Stomach (tissue), 4 donors: ENCODE data around the gene TNFSF13B.

Experiments
- EP300 ChIP-seq: sonication (generic); formaldehyde crosslinking; IDR thresholded peaks from one replicate; pipeline ENCODE4 v1.6.1; 2017; ENCODE audit warnings: antibody characterized with exemption
- POLR2A ChIP-seq, 4 donors: fragments of 450-650 bp; IDR thresholded peaks; one replicate each; pipeline ENCODE4 v1.6.1; 2016; ENCODE audit warnings: antibody characterized with exemption in 4 of 4, control low read depth in 2 of 4, mild to moderate bottlenecking in 1 of 4, moderate library complexity in 1 of 4
- TF ChIP-seq, protein P1 (sequence below), 7 experiments: fragments of 450-650 bp in 4 of 7; fragments of 200-600 bp in 3 of 7; sonication (generic) in 3 of 7; IDR thresholded peaks; one replicate each; pipeline ENCODE4 v1.5.1; 2016 to 2019; ENCODE audit warnings: antibody characterized with exemption in 7 of 7, control low read depth in 2 of 7, mild to moderate bottlenecking in 1 of 7

DNA sequence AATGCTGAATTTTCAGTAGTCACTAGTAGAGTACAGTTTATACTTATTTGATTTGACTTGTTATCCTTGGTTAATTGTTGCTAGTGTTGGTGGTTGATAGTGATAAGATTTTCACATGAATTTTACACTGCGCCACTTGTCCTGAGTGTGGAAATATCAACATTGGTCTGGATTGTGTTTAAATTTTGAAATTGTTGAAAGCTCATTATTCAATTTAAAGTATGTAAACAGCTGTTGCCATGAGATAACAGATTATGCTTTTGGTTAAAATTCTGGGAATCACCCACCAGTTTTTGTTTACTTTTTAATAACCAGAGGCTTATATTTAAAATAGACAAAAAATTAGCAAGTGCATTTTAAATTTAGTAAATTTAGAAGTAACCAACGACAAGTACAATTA, 12.3 kb upstream of the TNFSF13B start:
- TF ChIP-seq, protein P1, sequence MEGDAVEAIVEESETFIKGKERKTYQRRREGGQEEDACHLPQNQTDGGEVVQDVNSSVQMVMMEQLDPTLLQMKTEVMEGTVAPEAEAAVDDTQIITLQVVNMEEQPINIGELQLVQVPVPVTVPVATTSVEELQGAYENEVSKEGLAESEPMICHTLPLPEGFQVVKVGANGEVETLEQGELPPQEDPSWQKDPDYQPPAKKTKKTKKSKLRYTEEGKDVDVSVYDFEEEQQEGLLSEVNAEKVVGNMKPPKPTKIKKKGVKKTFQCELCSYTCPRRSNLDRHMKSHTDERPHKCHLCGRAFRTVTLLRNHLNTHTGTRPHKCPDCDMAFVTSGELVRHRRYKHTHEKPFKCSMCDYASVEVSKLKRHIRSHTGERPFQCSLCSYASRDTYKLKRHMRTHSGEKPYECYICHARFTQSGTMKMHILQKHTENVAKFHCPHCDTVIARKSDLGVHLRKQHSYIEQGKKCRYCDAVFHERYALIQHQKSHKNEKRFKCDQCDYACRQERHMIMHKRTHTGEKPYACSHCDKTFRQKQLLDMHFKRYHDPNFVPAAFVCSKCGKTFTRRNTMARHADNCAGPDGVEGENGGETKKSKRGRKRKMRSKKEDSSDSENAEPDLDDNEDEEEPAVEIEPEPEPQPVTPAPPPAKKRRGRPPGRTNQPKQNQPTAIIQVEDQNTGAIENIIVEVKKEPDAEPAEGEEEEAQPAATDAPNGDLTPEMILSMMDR (IDR thresholded peaks at IDR 0.05), result no peak
- no peak for TF ChIP-seq EP300
- TF ChIP-seq POLR2A (IDR thresholded peaks at IDR 0.05), result no peak
